Memory B cell (primary cell): ENCODE measurements around the gene ITGAX.
"Not testable (repeated sequence)": the region's sequence is repeated elsewhere in the genome, so short reads cannot be mapped to it uniquely, and the experiment has no call there.

Source experiments
- ATAC-seq: fragments of 150-1000 bp; cut with Tn5 transposase; 2 replicates; pipeline ENCODE4 v1.10.0; 2021; ENCODE audit warnings: low read depth, mild to moderate bottlenecking, moderate library complexity
- DNase-seq, 2 donors: peaks; one replicate each; pipeline ENCODE4 v3.0.0; 2022; ENCODE audit warnings: low spot score in 2 of 2
- H3K27ac Mint-ChIP-seq: one replicate; pipeline ENCODE4 v1.8.0; 2022; ENCODE audit warnings: mild to moderate bottlenecking, moderate library complexity, mixed read lengths
- H3K27me3 Mint-ChIP-seq: one replicate; pipeline ENCODE4 v1.8.0; 2022; ENCODE audit warnings: mixed read lengths
- H3K36me3 Mint-ChIP-seq: one replicate; pipeline ENCODE4 v1.8.0; 2022; ENCODE audit warnings: mild to moderate bottlenecking, mixed read lengths
- H3K4me1 Mint-ChIP-seq: one replicate; pipeline ENCODE4 v1.8.0; 2022; ENCODE audit warnings: mixed read lengths
- H3K4me3 Mint-ChIP-seq: one replicate; pipeline ENCODE4 v1.8.0; 2022; ENCODE audit warnings: mild to moderate bottlenecking, moderate library complexity, mixed read lengths
- H3K9me3 Mint-ChIP-seq: one replicate; pipeline ENCODE4 v1.8.0; 2022; ENCODE audit warnings: mixed read lengths

ITGAX gene

DNA sequence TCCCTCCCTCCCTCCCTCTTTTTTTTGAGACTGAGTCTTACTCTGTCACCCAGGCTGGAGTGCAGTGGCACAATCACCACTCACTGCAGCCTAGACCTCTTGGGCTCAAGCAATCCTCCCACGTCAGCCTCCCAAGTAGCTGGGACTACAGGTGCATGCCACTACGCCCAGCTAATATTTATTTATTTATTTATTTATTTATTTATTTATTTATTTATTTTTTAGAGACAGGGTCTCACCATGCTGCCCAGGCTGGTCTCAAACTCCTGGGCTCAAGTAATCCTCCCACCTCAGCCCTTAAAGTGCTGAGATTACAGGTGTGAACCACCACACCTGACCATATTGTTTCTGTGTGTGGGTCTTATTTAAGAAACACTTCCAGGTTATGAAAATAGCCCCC, 62.1 kb downstream of the ITGAX start:
- not testable (repeated sequence) for H3K9me3 Mint-ChIP-seq, ATAC-seq, H3K27ac Mint-ChIP-seq, DNase-seq, H3K4me3 Mint-ChIP-seq, H3K36me3 Mint-ChIP-seq
- peaks cover 17% of the 10 kb centered on the region for H3K27me3 Mint-ChIP-seq
- H3K4me1 Mint-ChIP-seq: peaks cover 14% of the 10 kb centered on the region

DNA sequence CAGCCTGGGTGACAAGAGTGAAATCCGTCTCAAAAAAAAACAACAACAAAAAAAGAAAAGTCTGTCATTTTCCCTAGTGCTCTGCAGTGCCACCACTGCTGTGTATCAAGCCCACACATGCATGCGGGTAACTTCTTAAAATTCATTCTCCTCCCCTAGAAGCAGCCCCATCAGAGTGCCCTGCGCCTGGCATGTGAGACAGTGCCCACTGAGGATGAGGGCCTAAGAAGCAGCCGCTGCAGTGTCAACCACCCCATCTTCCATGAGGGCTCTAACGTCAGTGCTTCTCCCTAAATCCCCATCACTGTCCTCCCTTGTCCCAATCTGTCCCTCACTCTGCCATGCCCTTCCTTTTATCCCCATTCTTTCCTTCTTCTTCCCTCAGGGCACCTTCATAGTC, 62.9 kb downstream of the ITGAX start:
- DNase-seq (no peak), ATAC-seq (no peak)
- peaks cover 20% of the 10 kb centered on the region for H3K27me3 Mint-ChIP-seq
- no peak overlapping the region for H3K27ac Mint-ChIP-seq
- peaks cover 5% of the 10 kb centered on the region for H3K36me3 Mint-ChIP-seq
- H3K4me1 Mint-ChIP-seq: peaks cover 14% of the 10 kb centered on the region
- H3K9me3 Mint-ChIP-seq: peaks cover 3% of the 10 kb centered on the region
- H3K4me3 Mint-ChIP-seq: no peak overlapping the region

- ATAC-seq (no peak), DNase-seq (no peak)
- Mint-ChIP-seq H3K4me3 (no peak overlapping the region), H3K27me3 (peaks cover 23% of the 10 kb centered on the region), H3K9me3 (peaks cover 3% of the 10 kb centered on the region), H3K4me1 (peaks cover 3% of the 10 kb centered on the region), H3K27ac (no peak overlapping the region), H3K36me3 (peaks cover 5% of the 10 kb centered on the region)
These were observed 65.1 kb downstream of the ITGAX start for GRCh38 chr16:31420037-31420436.

DNA sequence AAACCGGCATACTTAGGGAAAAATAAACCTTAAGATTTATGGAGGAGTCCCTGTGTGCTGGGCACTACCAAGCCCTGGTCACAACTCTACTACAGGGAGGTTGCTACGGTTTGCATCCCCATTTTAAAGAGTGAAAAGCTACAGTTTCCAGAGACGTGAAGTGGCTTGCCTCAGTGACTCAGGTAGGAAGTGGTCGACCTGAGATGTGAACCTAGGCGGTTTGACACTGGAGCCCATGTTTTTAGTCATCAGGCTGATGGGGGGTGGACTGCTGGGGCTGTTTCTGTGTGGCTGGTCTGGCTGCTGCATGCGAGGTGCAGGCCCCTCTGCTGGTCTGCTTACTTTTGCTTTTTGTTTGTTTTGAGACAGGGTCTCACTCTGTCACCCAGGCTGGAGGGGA, 66.6 kb downstream of the ITGAX start:
- H3K9me3 Mint-ChIP-seq: peaks cover 3% of the 10 kb centered on the region
- H3K4me3 Mint-ChIP-seq: no peak overlapping the region
- H3K27me3 Mint-ChIP-seq: peaks cover 23% of the 10 kb centered on the region
- ATAC-seq (no peak), DNase-seq (no peak)
- H3K4me1 Mint-ChIP-seq: peaks cover 3% of the 10 kb centered on the region
- H3K36me3 Mint-ChIP-seq: peaks cover 5% of the 10 kb centered on the region
- H3K27ac Mint-ChIP-seq: no peak overlapping the region

GRCh38 chr16:31423241-31423640, 68.3 kb downstream of the ITGAX start:
- peaks cover 3% of the 10 kb centered on the region for H3K4me1 Mint-ChIP-seq
- H3K36me3 Mint-ChIP-seq: peaks cover 1% of the 10 kb centered on the region
- ATAC-seq (no peak), DNase-seq (no peak)
- H3K27me3 Mint-ChIP-seq: peaks cover 19% of the 10 kb centered on the region
- H3K9me3 Mint-ChIP-seq: no peaks in the 10 kb centered on the region
- H3K4me3 Mint-ChIP-seq: no peak overlapping the region
- H3K27ac Mint-ChIP-seq: no peak overlapping the region

DNA sequence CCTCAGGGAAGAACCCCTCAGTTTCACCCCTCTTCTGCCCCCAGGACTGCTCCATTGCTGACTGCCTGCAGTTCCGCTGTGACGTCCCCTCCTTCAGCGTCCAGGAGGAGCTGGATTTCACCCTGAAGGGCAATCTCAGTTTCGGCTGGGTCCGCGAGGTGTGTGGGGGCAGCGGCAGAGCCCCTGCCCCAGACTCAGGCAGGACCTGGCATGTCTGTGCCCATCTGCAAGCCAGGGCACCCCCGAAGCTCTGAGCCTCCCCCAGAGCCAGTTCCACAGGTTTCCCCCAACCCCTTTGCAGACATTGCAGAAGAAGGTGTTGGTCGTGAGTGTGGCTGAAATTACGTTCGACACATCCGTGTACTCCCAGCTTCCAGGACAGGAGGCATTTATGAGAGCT, 68.8 kb downstream of the ITGAX start:
- Mint-ChIP-seq H3K4me3 (no peak overlapping the region), H3K27me3 (peaks cover 19% of the 10 kb centered on the region), H3K4me1 (peaks cover 3% of the 10 kb centered on the region), H3K36me3 (no peaks in the 10 kb centered on the region), H3K9me3 (no peaks in the 10 kb centered on the region), H3K27ac (no peak overlapping the region)
- ATAC-seq: no peak
- no peak for DNase-seq

DNA sequence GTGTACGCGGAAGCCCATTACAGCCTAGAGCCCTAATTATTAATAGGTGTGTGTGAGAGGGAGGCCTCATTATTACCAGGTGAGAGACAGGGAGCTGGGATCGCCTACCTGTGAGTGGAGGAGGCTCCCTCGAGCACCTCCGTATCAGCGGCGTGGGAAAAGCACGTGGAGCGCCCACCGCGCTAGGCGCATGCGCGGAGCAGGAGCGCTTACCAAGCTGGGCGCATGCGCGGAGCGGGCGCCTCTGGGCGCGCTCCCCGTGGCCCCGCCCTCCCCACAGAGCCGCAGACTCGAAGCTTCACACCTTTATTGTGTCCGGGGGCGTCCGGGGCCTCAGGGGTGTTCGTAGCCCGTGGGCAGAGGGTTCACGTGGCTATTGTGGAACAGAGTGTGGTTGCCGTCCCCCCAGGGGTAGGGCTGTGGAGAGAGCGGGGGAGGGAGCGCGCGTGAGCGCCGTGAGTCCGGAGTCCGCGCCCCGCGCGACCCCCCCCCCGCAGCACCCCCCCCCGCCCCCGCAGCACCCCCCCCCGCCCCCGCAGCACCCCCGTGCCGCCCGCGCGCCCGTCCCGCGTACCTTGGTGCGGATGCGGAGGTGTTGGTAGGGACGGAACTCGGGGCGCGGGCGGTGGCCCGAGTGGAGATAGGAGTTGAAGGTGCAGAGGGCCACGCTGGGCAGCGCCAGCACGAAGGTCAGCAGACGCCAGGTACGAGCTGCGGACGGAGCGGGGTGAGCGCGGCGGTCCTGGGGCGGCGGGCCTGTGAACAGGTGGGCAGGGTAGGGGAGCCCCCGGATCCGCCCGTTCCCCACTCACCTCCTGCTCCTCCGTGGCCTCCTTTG, 72.7 kb downstream of the ITGAX start:
- Mint-ChIP-seq H3K4me1 (peaks cover 3% of the 10 kb centered on the region), H3K27ac (no peak overlapping the region), H3K27me3 (peaks cover 12% of the 10 kb centered on the region), H3K36me3 (no peaks in the 10 kb centered on the region), H3K4me3 (peak overlapping the region; percentile 56), H3K9me3 (no peaks in the 10 kb centered on the region)
- ATAC-seq (peak; percentile 56), DNase-seq (peak; percentile 34 to 44)

GRCh38 chr16:31428279-31428597, 73.3 kb downstream of the ITGAX start, which contains the start of gene COX6A2:
Gene COX6A2, minus strand, starts transcription at chr16:31428360. Its CDS starts 35 bp downstream, at chr16:31428325.
- no peak within 1 kb of the TSS for H3K27ac Mint-ChIP-seq
- H3K4me3 Mint-ChIP-seq: peak within 1 kb of the TSS; percentile 56
- peaks cover 12% of the 10 kb centered on the region for H3K27me3 Mint-ChIP-seq
- H3K9me3 Mint-ChIP-seq: no peaks in the 10 kb centered on the region
- H3K4me1 Mint-ChIP-seq: peaks cover 3% of the 10 kb centered on the region
- no peaks in the 10 kb centered on the region for H3K36me3 Mint-ChIP-seq
- DNase-seq: no peak
- ATAC-seq: no peak

- H3K4me3 Mint-ChIP-seq: no peak overlapping the region
- H3K27me3 Mint-ChIP-seq: peaks cover 9% of the 10 kb centered on the region
- ATAC-seq (no peak), DNase-seq (no peak)
- no peaks in the 10 kb centered on the region for H3K36me3 Mint-ChIP-seq
- no peak overlapping the region for H3K27ac Mint-ChIP-seq
- H3K9me3 Mint-ChIP-seq: no peaks in the 10 kb centered on the region
- peaks cover 3% of the 10 kb centered on the region for H3K4me1 Mint-ChIP-seq
These were observed 73.8 kb downstream of the ITGAX start for GRCh38 chr16:31428638-31429247.

- no peak overlapping the region for H3K4me3 Mint-ChIP-seq
- no peak for ATAC-seq
- peaks cover 9% of the 10 kb centered on the region for H3K27me3 Mint-ChIP-seq
- peaks cover 3% of the 10 kb centered on the region for H3K4me1 Mint-ChIP-seq
- no peaks in the 10 kb centered on the region for H3K36me3 Mint-ChIP-seq
- DNase-seq: no peak
- H3K27ac Mint-ChIP-seq: no peak overlapping the region
- no peaks in the 10 kb centered on the region for H3K9me3 Mint-ChIP-seq
These were observed 74.3 kb downstream of the ITGAX start for GRCh38 chr16:31429314-31429713.

GRCh38 chr16:31429796-31430195, 74.8 kb downstream of the ITGAX start:
- no peak overlapping the region for H3K4me3 Mint-ChIP-seq
- no peak for DNase-seq
- H3K27ac Mint-ChIP-seq: no peak overlapping the region

GRCh38 chr16:31430380-31431052, 75.5 kb downstream of the ITGAX start:
- Mint-ChIP-seq H3K4me1 (peaks cover 3% of the 10 kb centered on the region), H3K4me3 (no peak overlapping the region), H3K27me3 (peaks cover 6% of the 10 kb centered on the region), H3K27ac (no peak overlapping the region), H3K9me3 (no peaks in the 10 kb centered on the region), H3K36me3 (no peaks in the 10 kb centered on the region)
- ATAC-seq: peak; percentile 21
- DNase-seq: no peak

More at GRCh38 chr16:31429796-31430195, 74.8 kb downstream of the ITGAX start:
- no peaks in the 10 kb centered on the region for H3K9me3 Mint-ChIP-seq
- no peak for ATAC-seq
- peaks cover 3% of the 10 kb centered on the region for H3K4me1 Mint-ChIP-seq
- H3K36me3 Mint-ChIP-seq: no peaks in the 10 kb centered on the region
- peaks cover 8% of the 10 kb centered on the region for H3K27me3 Mint-ChIP-seq
